ENCODE measurements around the gene VPS26C. TPM values are rescaled to one million over a fixed set of nuclear protein-coding genes. Genes with fewer than 3 reads are reported as not detected.
"Not testable (repeated sequence)": the region's sequence is repeated elsewhere in the genome, so short reads cannot be mapped to it uniquely, and the experiment has no call there.

The VPS26C gene
- total RNA-seq, 1 experiment from 2014 or later: 47.4 TPM

GRCh38 chr21:37292041-37292440 lies 24.9 kb upstream of the VPS26C start:
- CTCF ChIA-PET: no interaction called here
- ATAC-seq: no peak

DNA sequence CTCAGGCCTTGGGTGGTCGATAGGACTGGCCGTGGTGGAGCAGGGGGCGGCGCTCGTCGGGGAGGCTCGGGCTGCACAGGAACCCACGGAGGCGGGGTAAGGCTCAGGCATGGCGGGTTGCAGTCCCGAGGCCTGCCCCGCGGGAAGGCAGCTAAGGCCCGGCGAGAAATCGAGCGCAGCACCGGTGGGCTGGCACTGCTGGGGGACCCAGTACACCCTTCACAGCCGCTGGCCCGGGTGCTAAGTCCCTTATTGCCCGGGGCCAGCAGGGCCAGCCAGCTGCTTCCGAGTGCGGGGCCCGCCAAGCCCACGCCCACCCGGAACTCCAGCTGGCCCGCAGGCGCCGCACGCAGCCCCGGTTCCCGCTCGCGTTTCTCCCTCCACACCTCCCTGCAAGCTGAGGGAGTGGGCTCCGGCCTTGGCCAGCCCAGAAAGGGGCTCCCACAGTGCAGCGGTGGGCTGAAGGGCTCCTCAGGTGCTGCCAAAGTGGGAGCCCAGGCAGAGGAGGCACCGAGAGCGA lies 16.1 kb upstream of the VPS26C start:
- ATAC-seq; H3K4me1 ChIP-seq (ENCODE audit: control insufficient read depth, insufficient read depth, low read length); H3K9me3 ChIP-seq (ENCODE audit: control insufficient read depth, insufficient read depth, low read depth, low read length); intact Hi-C loops (cut with micrococcal nuclease; ENCODE audit: unreplicated experiment); DNase-seq (ENCODE audit: low read depth, low spot score); H3K27ac ChIP-seq (ENCODE audit: low read length); BruUV-seq (replicated peaks); H3K27me3 ChIP-seq (ENCODE audit: control insufficient read depth, insufficient read depth, low read length); in situ Hi-C loops (cut with HindIII; ENCODE audit: low pct_unique_long_range_greater_than_20kb, low sequenced_read_pairs); H3K36me3 ChIP-seq (ENCODE audit: control insufficient read depth, insufficient read depth, low read length); CTCF ChIA-PET; POLR2A ChIA-PET; H3K4me3 ChIP-seq (ENCODE audit: low read depth in 2 of 2, low read length in 2 of 2): not testable (repeated sequence)

More at GRCh38 chr21:37292041-37292440, 24.9 kb upstream of the VPS26C start:
- in situ Hi-C loops (cut with HindIII; ENCODE audit: low pct_unique_long_range_greater_than_20kb, low sequenced_read_pairs): no loop called here
- Histone ChIP-seq H3K27me3 (ENCODE audit: control insufficient read depth, insufficient read depth, low read length) (no peaks in the 10 kb centered on the region), H3K4me3 (ENCODE audit: low read depth in 2 of 2, low read length in 2 of 2) (no peak overlapping the region), H3K27ac (ENCODE audit: low read length) (no peak overlapping the region), H3K36me3 (ENCODE audit: control insufficient read depth, insufficient read depth, low read length) (no peaks in the 10 kb centered on the region), H3K9me3 (ENCODE audit: control insufficient read depth, insufficient read depth, low read depth, low read length) (no peaks in the 10 kb centered on the region), H3K4me1 (ENCODE audit: control insufficient read depth, insufficient read depth, low read length) (no peaks in the 10 kb centered on the region)
- BruUV-seq (replicated peaks): no TSS peak
- intact Hi-C loops (cut with micrococcal nuclease; ENCODE audit: unreplicated experiment): no loop called here
- TF ChIP-seq REST (IDR thresholded peaks at IDR 0.05; ENCODE audit: insufficient read depth in 1 of 2, low read depth in 2 of 2, low read length in 1 of 2): no peak
- TF ChIP-seq SIN3A (IDR thresholded peaks at IDR 0.05; ENCODE audit: borderline replicate concordance, insufficient read depth, low read depth, low read length): no peak
- TF ChIP-seq POLR2AphosphoS5 (IDR thresholded peaks at IDR 0.05; ENCODE audit: low read depth, low read length): no peak
- POLR2A ChIA-PET: no interaction called here
- DNase-seq (ENCODE audit: low read depth, low spot score): no peak

DNA sequence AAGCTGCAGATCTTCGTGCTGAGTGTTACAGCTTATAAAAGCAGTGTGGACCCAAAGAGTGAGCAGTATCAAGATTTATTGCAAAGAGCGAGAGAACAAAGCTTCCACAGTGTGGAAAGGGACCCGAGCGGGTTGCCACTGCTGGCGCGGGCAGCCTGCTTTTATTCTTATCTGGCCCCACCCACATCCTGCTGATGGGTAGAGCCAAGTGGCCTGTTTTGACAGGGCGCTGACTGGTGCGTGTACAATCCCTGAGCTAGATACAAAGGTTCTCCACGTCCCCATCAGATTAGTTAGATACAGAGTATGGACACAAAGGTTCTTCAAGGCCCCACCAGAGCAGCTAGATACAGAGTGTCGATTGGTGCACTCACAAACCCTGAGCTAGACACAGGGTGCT lies 15.5 kb upstream of the VPS26C start:
- H3K36me3 ChIP-seq (ENCODE audit: control insufficient read depth, insufficient read depth, low read length); POLR2A ChIA-PET; H3K4me3 ChIP-seq (ENCODE audit: low read depth in 2 of 2, low read length in 2 of 2); intact Hi-C loops (cut with micrococcal nuclease; ENCODE audit: unreplicated experiment); CTCF ChIA-PET; in situ Hi-C loops (cut with HindIII; ENCODE audit: low pct_unique_long_range_greater_than_20kb, low sequenced_read_pairs); H3K4me1 ChIP-seq (ENCODE audit: control insufficient read depth, insufficient read depth, low read length); H3K27ac ChIP-seq (ENCODE audit: low read length); H3K9me3 ChIP-seq (ENCODE audit: control insufficient read depth, insufficient read depth, low read depth, low read length); ATAC-seq; H3K27me3 ChIP-seq (ENCODE audit: control insufficient read depth, insufficient read depth, low read length); DNase-seq (ENCODE audit: low read depth, low spot score); BruUV-seq (replicated peaks): not testable (repeated sequence)

GRCh38 chr21:37281993-37282392 lies 14.9 kb upstream of the VPS26C start:
- Histone ChIP-seq H3K9me3 (ENCODE audit: control insufficient read depth, insufficient read depth, low read depth, low read length) (no peaks in the 10 kb centered on the region), H3K36me3 (ENCODE audit: control insufficient read depth, insufficient read depth, low read length) (no peaks in the 10 kb centered on the region), H3K4me3 (ENCODE audit: low read depth in 2 of 2, low read length in 2 of 2) (no peak overlapping the region), H3K27me3 (ENCODE audit: control insufficient read depth, insufficient read depth, low read length) (no peaks in the 10 kb centered on the region), H3K4me1 (ENCODE audit: control insufficient read depth, insufficient read depth, low read length) (no peaks in the 10 kb centered on the region), H3K27ac (ENCODE audit: low read length) (no peak overlapping the region)
- DNase-seq (ENCODE audit: low read depth, low spot score): no peak
- BruUV-seq (replicated peaks): no TSS peak
- ATAC-seq: no peak
- in situ Hi-C loops (cut with HindIII; ENCODE audit: low pct_unique_long_range_greater_than_20kb, low sequenced_read_pairs): no loop called here
- TF ChIP-seq SIN3A (IDR thresholded peaks at IDR 0.05; ENCODE audit: borderline replicate concordance, insufficient read depth, low read depth, low read length) (no peak), REST (IDR thresholded peaks at IDR 0.05; ENCODE audit: insufficient read depth in 1 of 2, low read depth in 2 of 2, low read length in 1 of 2) (no peak), POLR2AphosphoS5 (IDR thresholded peaks at IDR 0.05; ENCODE audit: low read depth, low read length) (no peak), TCF7L2 (IDR thresholded peaks at IDR 0.05; ENCODE audit: low read depth, low read length) (no peak)
- TF ChIP-seq, protein P1, sequence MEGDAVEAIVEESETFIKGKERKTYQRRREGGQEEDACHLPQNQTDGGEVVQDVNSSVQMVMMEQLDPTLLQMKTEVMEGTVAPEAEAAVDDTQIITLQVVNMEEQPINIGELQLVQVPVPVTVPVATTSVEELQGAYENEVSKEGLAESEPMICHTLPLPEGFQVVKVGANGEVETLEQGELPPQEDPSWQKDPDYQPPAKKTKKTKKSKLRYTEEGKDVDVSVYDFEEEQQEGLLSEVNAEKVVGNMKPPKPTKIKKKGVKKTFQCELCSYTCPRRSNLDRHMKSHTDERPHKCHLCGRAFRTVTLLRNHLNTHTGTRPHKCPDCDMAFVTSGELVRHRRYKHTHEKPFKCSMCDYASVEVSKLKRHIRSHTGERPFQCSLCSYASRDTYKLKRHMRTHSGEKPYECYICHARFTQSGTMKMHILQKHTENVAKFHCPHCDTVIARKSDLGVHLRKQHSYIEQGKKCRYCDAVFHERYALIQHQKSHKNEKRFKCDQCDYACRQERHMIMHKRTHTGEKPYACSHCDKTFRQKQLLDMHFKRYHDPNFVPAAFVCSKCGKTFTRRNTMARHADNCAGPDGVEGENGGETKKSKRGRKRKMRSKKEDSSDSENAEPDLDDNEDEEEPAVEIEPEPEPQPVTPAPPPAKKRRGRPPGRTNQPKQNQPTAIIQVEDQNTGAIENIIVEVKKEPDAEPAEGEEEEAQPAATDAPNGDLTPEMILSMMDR (IDR thresholded peaks at IDR 0.05): no peak
- intact Hi-C loops (cut with micrococcal nuclease; ENCODE audit: unreplicated experiment): no loop called here
- POLR2A ChIA-PET: no interaction called here
- CTCF ChIA-PET: no interaction called here

Data from Panc1 (cell line).